ENCODE data around the gene C4orf36.

The C4orf36 gene

DNA sequence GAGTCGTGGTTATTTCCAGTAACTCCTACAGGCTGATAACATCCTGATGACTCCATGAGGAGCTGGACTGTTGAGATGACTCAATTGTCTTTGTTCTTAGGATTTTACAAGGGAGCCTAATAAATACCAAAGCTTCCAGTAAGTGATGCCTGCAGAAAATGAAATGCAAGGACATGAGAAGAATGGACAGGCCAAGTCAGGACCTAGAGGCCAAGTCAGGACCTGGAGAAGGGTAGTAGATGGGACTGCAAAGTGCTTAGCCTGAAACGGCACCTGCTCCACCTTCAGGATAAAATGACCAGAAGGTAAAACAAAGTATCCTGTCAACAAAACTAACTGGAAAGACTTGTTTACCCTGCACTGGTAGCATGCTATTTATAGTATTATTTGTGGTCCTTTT, 36.6 kb downstream of the C4orf36 start:
- DNase-seq, result no peak

DNA sequence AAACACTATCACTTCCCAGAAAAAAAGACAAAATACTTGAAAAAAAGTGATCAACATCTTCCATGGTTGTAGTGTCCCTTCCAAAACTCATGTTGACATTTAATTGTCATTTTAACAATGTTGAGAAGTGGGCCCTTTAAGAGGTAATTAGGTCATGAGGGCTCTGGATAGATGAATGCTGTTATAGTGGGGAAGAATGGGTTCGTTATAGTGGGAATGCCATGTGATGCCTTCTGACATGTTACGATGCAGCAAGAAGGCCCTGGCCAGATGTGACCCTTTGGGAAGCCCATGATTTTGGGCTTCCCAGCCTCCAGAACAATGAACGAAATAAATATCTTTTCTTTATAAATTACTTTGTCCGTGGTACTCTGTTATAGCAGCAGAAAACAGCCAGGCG, 39.0 kb downstream of the C4orf36 start:
- no peak for DNase-seq

DNA sequence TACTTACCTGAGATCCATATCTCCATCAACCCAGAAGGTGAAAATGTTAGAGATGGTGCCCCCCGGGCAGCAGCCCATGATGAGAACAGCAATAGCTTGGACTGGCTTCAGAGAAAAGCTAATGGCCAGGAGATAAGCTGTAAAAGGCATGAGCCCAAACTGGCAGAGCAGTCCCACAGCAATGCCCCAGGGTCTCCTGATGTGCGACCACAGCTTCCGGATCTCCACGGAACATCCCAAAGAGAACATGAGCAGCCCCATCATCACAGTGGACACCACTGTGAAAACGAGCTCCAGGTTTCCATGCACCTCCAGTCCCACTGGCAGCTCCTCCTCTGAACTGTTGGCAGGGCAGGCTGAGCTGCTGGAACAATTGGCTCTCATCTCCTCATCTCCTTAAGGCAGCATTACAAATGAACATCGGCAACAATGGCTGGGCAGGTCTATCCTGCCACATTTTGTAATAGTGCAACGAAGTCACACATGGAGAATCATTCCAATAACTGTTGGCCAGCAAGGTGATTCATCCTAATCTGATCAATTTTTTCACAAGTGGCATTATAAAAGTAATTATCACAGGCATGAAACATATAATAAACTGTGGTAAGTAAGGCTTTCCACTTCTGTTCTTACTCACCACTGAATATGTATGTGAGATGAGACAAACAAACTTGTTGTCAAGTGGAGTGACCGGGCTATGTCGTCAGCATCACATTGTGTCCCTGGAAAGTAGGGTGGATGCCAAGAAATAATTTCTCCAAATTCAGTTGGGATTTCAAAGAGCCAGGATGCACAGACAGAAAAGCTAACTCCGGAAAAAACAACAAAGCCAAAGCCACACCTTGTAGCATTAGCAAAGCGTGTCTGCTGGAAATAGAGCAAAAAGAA, 43.2 kb downstream of the C4orf36 start, which contains the start of gene SLC10A6:
Gene SLC10A6, minus strand, starts transcription at position 653 of the 888 bp plus-strand sequence. Its CDS starts 269 bp downstream, at position 384.
- DNase-seq, result no peak

DNA sequence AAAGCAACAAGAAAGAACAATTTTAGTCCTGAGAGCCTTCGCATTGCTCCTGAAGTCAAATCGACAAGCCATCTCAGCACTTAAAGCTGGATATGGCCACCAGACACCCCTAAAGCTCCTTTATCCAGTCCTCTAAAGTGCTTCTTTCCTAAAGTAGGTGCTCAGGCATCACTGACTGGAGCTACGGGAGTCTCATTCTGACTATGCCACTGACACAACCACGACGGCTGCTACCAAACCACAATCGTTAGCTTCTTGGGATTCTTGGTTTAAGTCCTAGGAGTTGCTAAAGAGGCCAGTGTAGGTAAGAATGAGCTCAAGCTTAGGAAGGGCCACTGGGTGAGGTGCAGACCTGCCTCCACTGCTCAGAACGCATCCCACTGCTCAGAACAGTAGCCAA, 44.1 kb downstream of the C4orf36 start:
- DNase-seq, result no peak

GRCh38 chr4:86847571-86847970, 44.7 kb downstream of the C4orf36 start:
- no peak for DNase-seq

DNA sequence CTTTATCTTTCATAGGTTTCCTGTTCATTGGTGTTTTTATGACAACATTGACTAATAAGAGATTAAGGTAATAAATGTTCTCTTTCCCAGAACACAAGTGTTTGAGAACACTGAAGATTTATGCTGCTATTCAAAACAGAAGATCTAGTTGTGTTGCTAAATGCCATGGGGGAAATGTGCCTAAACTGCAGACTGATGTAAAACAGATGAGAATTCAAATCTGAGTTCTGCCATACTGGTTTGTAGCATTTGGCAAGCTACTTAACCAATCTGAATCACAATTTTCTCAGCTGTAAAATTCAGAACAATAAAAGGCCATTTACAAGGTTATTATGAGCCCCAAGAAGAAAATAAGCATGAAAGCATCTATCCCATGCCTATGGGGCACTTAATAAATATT, 45.3 kb downstream of the C4orf36 start:
- DNase-seq, result no peak

GRCh38 chr4:86845593-86845992, 46.6 kb downstream of the C4orf36 start:
- no peak for DNase-seq

- DNase-seq, result no peak
Measured at GRCh38 chr4:86841309-86841708, 50.9 kb downstream of the C4orf36 start.

DNA sequence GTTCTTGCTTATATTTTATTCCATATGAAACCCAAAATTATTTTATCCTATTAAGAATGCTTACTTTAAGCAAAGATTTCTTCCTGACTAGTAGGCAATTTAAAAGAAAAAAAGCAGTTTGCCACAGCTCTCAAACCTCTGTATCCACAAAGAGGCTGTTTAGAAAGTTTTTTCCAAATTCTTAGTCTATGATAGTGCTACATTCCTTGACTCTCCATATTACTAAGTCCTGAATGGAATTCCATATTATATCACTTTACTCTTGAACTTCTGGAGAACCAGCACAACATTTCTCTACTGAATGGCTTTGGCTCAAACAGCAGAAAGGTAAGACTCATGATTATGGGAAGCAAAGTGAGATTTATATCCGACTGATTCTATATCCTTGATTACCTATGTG, 51.4 kb downstream of the C4orf36 start:
- DNase-seq, result no peak

- DNase-seq, result no peak
Measured at GRCh38 chr4:86837691-86838503, 54.3 kb downstream of the C4orf36 start.

DNA sequence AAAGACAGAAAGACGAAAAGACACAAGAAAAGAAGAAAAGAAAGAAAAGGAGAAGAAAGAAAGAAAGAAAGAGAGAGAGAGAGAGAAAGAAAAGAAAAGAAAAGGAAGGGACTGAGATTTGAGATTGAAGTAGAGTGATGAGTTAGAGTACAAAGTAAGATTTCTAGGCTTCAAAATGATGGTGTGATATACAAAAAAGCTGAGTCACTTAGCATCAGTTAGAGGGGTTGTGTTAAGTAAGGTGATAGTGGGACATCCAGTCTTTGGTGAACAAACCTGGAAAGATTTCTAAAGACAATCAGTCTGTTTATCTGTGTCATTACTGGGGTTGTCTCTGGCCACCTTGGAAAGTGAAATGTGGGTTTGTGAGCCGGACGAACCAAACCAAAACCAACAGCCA, 56.5 kb downstream of the C4orf36 start:
- no peak for DNase-seq

DNA sequence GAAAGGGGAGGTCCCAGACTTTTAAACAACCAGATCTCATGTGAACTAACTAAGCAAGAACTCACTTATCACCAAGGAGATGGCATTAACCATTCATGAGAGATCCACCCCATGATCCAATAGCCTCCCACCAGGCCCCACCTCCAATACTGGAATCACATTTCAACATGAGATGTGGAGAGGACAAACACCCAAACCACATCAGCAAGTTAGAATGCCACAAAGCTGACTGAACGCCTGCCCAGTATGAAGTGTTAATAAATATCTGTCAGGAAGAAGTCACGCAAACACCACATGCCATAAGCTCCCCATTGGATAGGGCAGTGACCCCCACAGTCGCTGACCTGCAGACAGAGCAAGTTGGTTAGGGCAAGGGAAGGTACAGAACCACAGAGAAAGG, 57.3 kb downstream of the C4orf36 start:
- DNase-seq, result peak in 1 of 2 experiments; percentile 10

DNA sequence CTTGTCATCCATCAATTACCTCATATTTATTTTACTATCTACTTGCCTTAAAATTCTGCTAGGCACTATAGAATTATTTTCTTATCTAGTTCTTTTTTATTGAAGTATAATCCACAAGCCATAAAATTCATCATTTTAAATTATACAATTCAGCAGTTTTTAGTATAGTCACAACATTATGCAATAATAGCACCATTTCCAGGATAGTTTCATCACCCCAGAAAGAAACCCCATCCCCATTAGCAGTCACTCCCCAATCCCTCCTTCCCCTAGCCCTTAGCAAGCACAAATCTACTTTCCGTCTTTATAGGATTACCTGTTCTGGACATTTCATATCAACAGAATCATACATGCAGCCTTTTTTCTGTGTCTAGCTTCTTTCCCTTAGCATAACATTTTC, 58.6 kb downstream of the C4orf36 start:
- no peak for DNase-seq

GRCh38 chr4:86831262-86832130, 60.7 kb downstream of the C4orf36 start:
- DNase-seq, result peak; percentile 46 to 57

Data from NCI-H187 (cell line).